Caco-2 (cell line): ENCODE results near the gene ZFYVE1. TPM values are rescaled to one million over a fixed set of nuclear protein-coding genes. Genes with fewer than 3 reads are reported as not detected.
A peak's percentile ranks its signal among the peaks of the same experiment; 100 is the strongest.

ENCODE experiments used
- BruUV-seq: library from RNA; stranded (reverse); fragments of 400-500 nt; replicated peaks from 2 replicates; lab custom pipeline; 2021; lab: Mats Ljungman, UMichigan
- CTCF ChIA-PET: fragments of 300-600 bp; sonication (Branson Sonifier 250); formaldehyde crosslinking; loops from one replicate; lab custom pipeline; 2022; ENCODE audit warnings: antibody characterized with exemption; lab: Charles Lee
- POLR2A ChIA-PET: fragments of 300-600 bp; sonication (Branson Sonifier 250); formaldehyde crosslinking; loops from one replicate; lab custom pipeline; 2022; ENCODE audit warnings: antibody characterized with exemption; lab: Charles Lee
- DNase-seq, 2 experiments: peaks; one replicate each; pipeline versions ENCODE4 v3.0.0 to v3.0.0-alpha.2; 2020 to 2022
- H3K27me3 ChIP-seq: replicated peaks from 2 replicates; pipeline ENCODE4 v1.6.0; 2011; ENCODE audit warnings: low read length; ENCODE audit not compliant: control insufficient read depth, insufficient read depth
- H3K36me3 ChIP-seq: 2 replicates; pipeline ENCODE4 v1.5.1; 2011; ENCODE audit warnings: low read length; ENCODE audit not compliant: control insufficient read depth, insufficient read depth
- H3K4me1 ChIP-seq: fragments of 250-450 bp; sonication (Bioruptor Pico); 2 replicates; pipeline ENCODE4 v1.5.1; 2020; ENCODE audit warnings: mild to moderate bottlenecking
- H3K4me3 ChIP-seq: 2 replicates; pipeline ENCODE4 v1.5.1; 2011; ENCODE audit warnings: low read depth, mild to moderate bottlenecking, control low read depth, low read length
- H3K9me3 ChIP-seq: fragments of 250-450 bp; sonication (Bioruptor Pico); 2 replicates; pipeline ENCODE4 v1.5.1; 2020; ENCODE audit warnings: mild to moderate bottlenecking, moderate library complexity
- H3K27ac Mint-ChIP-seq: one replicate; pipeline ENCODE4 v1.8.0; 2022; ENCODE audit warnings: mixed read lengths; ENCODE audit not compliant: unreplicated experiment
- H3K27me3 Mint-ChIP-seq: one replicate; pipeline ENCODE4 v1.8.0; 2022; ENCODE audit warnings: mixed read lengths; ENCODE audit not compliant: insufficient read depth, unreplicated experiment
- H3K36me3 Mint-ChIP-seq: one replicate; pipeline ENCODE4 v1.8.0; 2022; ENCODE audit warnings: mild to moderate bottlenecking, mixed read lengths; ENCODE audit not compliant: insufficient read depth, unreplicated experiment
- H3K4me1 Mint-ChIP-seq: one replicate; pipeline ENCODE4 v1.8.0; 2022; ENCODE audit warnings: low read depth, mixed read lengths; ENCODE audit not compliant: unreplicated experiment
- H3K4me3 Mint-ChIP-seq: one replicate; pipeline ENCODE4 v1.8.0; 2022; ENCODE audit warnings: mild to moderate bottlenecking, moderate library complexity, mixed read lengths; ENCODE audit not compliant: unreplicated experiment
- H3K9me3 Mint-ChIP-seq: one replicate; pipeline ENCODE4 v1.8.0; 2022; ENCODE audit warnings: mixed read lengths; ENCODE audit not compliant: unreplicated experiment
- intact Hi-C: fragments of 100-400 bp; cut with micrococcal nuclease; formaldehyde crosslinking; loops from one replicate; pipeline ENCODE4 v1.10.0; 2022; ENCODE audit not compliant: unreplicated experiment
- total RNA-seq: library from RNA; stranded (reverse); gene quantifications from 2 replicates; pipeline ENCODE4 v1.2.3, GENCODE V29; 2022
- TF ChIP-seq, protein P1 (sequence below), 2 experiments: fragments of 200-600 bp in 1 of 2; IDR thresholded peaks; 1 replicate in 1 of 2; 2 replicates in 1 of 2; pipeline versions ENCODE4 v1.5.1 to v1.8.0; 2011 to 2022; ENCODE audit warnings: antibody characterized with exemption in 1 of 2, control low read depth in 1 of 2, inconsistent platforms in 1 of 2, low read depth in 1 of 2, low read length in 1 of 2, mild to moderate bottlenecking in 1 of 2, moderate library complexity in 1 of 2; ENCODE audit not compliant: insufficient read depth in 1 of 2, severe bottlenecking in 1 of 2, unreplicated experiment in 1 of 2

The ZFYVE1 gene
- total RNA-seq, 1 experiment from 2014 or later = 10.8 TPM

GRCh38 chr14:72921396-72921795, 105.5 kb downstream of the ZFYVE1 start:
- Mint-ChIP-seq H3K36me3 (no peaks in the 10 kb centered on the region), H3K9me3 (no peaks in the 10 kb centered on the region), H3K4me3 (no peak overlapping the region), H3K27ac (no peak overlapping the region), H3K27me3 (peaks cover 19% of the 10 kb centered on the region), H3K4me1 (no peaks in the 10 kb centered on the region)
- intact Hi-C loops = no loop called here
- TF ChIP-seq, protein P1, sequence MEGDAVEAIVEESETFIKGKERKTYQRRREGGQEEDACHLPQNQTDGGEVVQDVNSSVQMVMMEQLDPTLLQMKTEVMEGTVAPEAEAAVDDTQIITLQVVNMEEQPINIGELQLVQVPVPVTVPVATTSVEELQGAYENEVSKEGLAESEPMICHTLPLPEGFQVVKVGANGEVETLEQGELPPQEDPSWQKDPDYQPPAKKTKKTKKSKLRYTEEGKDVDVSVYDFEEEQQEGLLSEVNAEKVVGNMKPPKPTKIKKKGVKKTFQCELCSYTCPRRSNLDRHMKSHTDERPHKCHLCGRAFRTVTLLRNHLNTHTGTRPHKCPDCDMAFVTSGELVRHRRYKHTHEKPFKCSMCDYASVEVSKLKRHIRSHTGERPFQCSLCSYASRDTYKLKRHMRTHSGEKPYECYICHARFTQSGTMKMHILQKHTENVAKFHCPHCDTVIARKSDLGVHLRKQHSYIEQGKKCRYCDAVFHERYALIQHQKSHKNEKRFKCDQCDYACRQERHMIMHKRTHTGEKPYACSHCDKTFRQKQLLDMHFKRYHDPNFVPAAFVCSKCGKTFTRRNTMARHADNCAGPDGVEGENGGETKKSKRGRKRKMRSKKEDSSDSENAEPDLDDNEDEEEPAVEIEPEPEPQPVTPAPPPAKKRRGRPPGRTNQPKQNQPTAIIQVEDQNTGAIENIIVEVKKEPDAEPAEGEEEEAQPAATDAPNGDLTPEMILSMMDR (IDR thresholded peaks at IDR 0.05; ENCODE audit: insufficient read depth in 1 of 2, low read depth in 1 of 2, low read length in 1 of 2, severe bottlenecking in 1 of 2, unreplicated experiment in 1 of 2) = no peak
- DNase-seq = no peak
- CTCF ChIA-PET = interaction anchor here (1.4 kb wide), 1 partner anchor 407 kb away, joined by 4 read pairs; no protein-coding TSS in a partner anchor
- no peaks in the 10 kb centered on the region for H3K36me3 ChIP-seq
- POLR2A ChIA-PET = no interaction called here
- no peaks in the 10 kb centered on the region for H3K27me3 ChIP-seq
- H3K9me3 ChIP-seq = no peaks in the 10 kb centered on the region
- no TSS peak for BruUV-seq
- H3K4me1 ChIP-seq = no peaks in the 10 kb centered on the region
- H3K4me3 ChIP-seq = no peak overlapping the region

DNA sequence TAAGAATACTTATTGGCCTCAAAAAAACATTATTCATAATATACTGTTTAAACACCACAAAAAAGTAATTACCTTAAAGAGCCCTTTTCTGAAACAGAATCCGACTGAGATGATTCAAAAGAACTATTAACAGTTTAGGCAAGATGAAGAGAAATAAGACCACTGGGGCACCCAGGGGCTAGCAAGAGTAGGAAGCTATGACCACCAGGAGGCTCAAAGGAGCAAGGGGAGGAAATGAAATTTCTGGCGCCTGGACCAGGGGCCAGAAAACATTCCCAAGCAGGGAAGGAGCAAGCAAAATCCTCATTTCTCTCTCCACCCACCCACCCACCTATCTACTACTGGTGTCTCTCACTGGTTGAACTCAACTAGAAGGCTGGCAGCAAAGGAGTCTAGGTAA, 106.9 kb downstream of the ZFYVE1 start:
- no peaks in the 10 kb centered on the region for H3K36me3 ChIP-seq
- no peaks in the 10 kb centered on the region for H3K36me3 Mint-ChIP-seq
- H3K4me3 Mint-ChIP-seq = no peak overlapping the region
- no peaks in the 10 kb centered on the region for H3K9me3 ChIP-seq
- no TSS peak for BruUV-seq
- H3K9me3 Mint-ChIP-seq = no peaks in the 10 kb centered on the region
- no peak overlapping the region for H3K4me3 ChIP-seq
- intact Hi-C loops = no loop called here
- no peak for DNase-seq
- H3K27me3 Mint-ChIP-seq = peaks cover 21% of the 10 kb centered on the region
- no peak overlapping the region for H3K27ac Mint-ChIP-seq
- no peaks in the 10 kb centered on the region for H3K27me3 ChIP-seq
- H3K4me1 Mint-ChIP-seq = no peaks in the 10 kb centered on the region
- H3K4me1 ChIP-seq = no peaks in the 10 kb centered on the region
- POLR2A ChIA-PET = no interaction called here
- TF ChIP-seq, protein P1 (IDR thresholded peaks at IDR 0.05; ENCODE audit: insufficient read depth in 1 of 2, low read depth in 1 of 2, low read length in 1 of 2, severe bottlenecking in 1 of 2, unreplicated experiment in 1 of 2) = peak in 1 of 2 experiments; percentile 29
- CTCF ChIA-PET = no interaction called here

Other genes with a start within 250 kb of the ZFYVE1 start
- not detected in 2 replicates for gene DPF3, start 133.0 kb downstream of the ZFYVE1 start, total RNA-seq
- gene DCAF4, start 100.6 kb downstream of the ZFYVE1 start, total RNA-seq = 20.1 and 21.1 TPM in 2 replicates
- gene RBM25, start 31.4 kb upstream of the ZFYVE1 start, total RNA-seq = 89.3 and 98.8 TPM in 2 replicates
- 74.8 and 76.8 TPM in 2 replicates for gene PSEN1, start 109.4 kb upstream of the ZFYVE1 start, total RNA-seq
- 2.7 and 3.0 TPM in 2 replicates for gene PAPLN, start 210.4 kb upstream of the ZFYVE1 start, total RNA-seq